ENCODE data around the gene MEX3D.
A peak's percentile ranks its signal among the peaks of the same experiment; 100 is the strongest.

MEX3D gene

GRCh38 chr19:1514986-1515721 is 53.0 kb downstream of the MEX3D start:
- DNase-seq = no peak

GRCh38 chr19:1514295-1514661 is 53.8 kb downstream of the MEX3D start:
- DNase-seq = no peak

GRCh38 chr19:1513499-1514294 is 54.4 kb downstream of the MEX3D start:
- no peak for DNase-seq

GRCh38 chr19:1512671-1513498 is 55.2 kb downstream of the MEX3D start, which contains the start of gene ADAMTSL5:
TSS of gene ADAMTSL5 (minus strand) at chr19:1513019. CDS start at chr19:1510943, 2,076 bp downstream.
- no peak for DNase-seq

GRCh38 chr19:1511318-1512317 is 56.5 kb downstream of the MEX3D start:
- no peak for DNase-seq

GRCh38 chr19:1510807-1511206 is 57.3 kb downstream of the MEX3D start:
- DNase-seq = no peak

- DNase-seq = no peak
Measured at GRCh38 chr19:1510442-1510806, 57.7 kb downstream of the MEX3D start.

- no peak for DNase-seq
Measured at GRCh38 chr19:1509602-1510441, 58.3 kb downstream of the MEX3D start.

- no peak for DNase-seq
Measured at GRCh38 chr19:1508507-1508856, 59.6 kb downstream of the MEX3D start.

GRCh38 chr19:1507763-1508506 is 60.2 kb downstream of the MEX3D start:
- peak; percentile 80 for DNase-seq

- DNase-seq = no peak
Measured at GRCh38 chr19:1507192-1507660, 60.9 kb downstream of the MEX3D start.

- DNase-seq = no peak
Measured at GRCh38 chr19:1505991-1506881, 61.9 kb downstream of the MEX3D start.

GRCh38 chr19:1505012-1505411 is 63.1 kb downstream of the MEX3D start:
- DNase-seq = no peak
